HAP-1 (cell line): Measurements from ENCODE around the gene ARL13A.
"Not testable (repeated sequence)": the region's sequence is repeated elsewhere in the genome, so short reads cannot be mapped to it uniquely, and the experiment has no call there.

Experiments used
- DNase-seq, 2 experiments: peaks; one replicate each; pipeline ENCODE4 v3.0.0-alpha.2; 2016 to 2020; ENCODE audit warnings: low spot score in 2 of 2
- H3K27me3 ChIP-seq: fragments of 250-450 bp; sonication (Bioruptor Pico); 2 replicates; pipeline ENCODE4 v1.5.1; 2020; ENCODE audit warnings: low read depth, mild to moderate bottlenecking, moderate library complexity
- H3K36me3 ChIP-seq: fragments of 250-450 bp; sonication (Bioruptor Pico); replicated peaks from 2 replicates; pipeline ENCODE4 v1.5.1; 2020; ENCODE audit warnings: mild to moderate bottlenecking
- H3K4me1 ChIP-seq: fragments of 250-450 bp; sonication (Bioruptor Pico); 2 replicates; pipeline ENCODE4 v1.5.1; 2020; ENCODE audit warnings: mild to moderate bottlenecking
- H3K4me3 ChIP-seq: fragments of 250-450 bp; sonication (Bioruptor Pico); 2 replicates; pipeline ENCODE4 v1.5.1; 2020; ENCODE audit warnings: mild to moderate bottlenecking, moderate library complexity
- H3K9me3 ChIP-seq: fragments of 250-450 bp; sonication (Bioruptor Pico); 2 replicates; pipeline ENCODE4 v1.5.1; 2020; ENCODE audit warnings: mild to moderate bottlenecking, moderate library complexity
- in situ Hi-C: fragments of 300-500 bp; cut with MboI; formaldehyde crosslinking; loops from 3 replicates; pipeline ENCODE4 v1.14.3; 2020; ENCODE audit warnings: low sequenced_read_pairs, inconsistent platforms, mixed read lengths

ARL13A gene

DNA sequence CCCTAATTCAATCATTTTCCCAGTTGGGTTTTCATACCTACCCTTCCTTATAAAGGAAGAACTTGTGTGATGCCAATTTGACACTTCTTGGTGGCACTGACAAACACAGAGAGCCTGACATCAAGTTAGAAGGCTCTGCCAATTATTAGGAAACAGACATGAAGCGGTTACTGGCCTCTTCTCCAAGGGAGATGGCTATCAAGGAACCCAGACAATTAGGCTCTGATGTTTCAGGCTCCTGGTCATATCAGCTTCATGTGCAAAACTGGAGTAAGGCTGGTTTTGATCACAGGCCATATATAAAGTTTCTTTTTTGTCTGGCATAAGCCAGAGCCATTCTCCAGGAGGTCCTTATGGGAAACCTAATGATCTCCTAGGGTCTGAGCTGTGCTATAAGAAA is 428 bp downstream of the ARL13A start:
- no peak for DNase-seq
- no peaks in the 10 kb centered on the region for H3K27me3 ChIP-seq
- no peaks in the 10 kb centered on the region for H3K36me3 ChIP-seq
- H3K9me3 ChIP-seq: no peaks in the 10 kb centered on the region
- H3K4me1 ChIP-seq: no peaks in the 10 kb centered on the region
- in situ Hi-C loops: no loop called here
- H3K4me3 ChIP-seq: no peak overlapping the region

DNA sequence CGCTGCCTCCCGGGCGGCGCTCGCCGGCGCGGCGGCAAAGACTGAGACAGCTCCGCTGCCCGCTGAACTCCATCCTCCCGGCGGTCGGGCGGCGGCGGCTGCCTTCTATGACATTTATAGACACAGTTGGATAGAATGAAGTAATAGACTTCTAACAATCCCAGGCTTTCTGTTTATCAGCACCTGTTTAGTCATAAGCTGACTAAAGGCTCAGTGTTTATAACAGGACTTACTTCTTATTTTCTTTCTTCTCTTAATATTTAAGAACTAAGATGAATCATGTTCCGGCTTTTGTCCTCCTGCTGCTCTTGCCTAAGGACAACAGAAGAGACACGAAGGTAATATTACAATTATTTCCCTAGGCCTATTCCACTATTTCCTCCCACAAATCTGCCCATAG is 3.9 kb downstream of the ARL13A start:
- Histone ChIP-seq H3K36me3 (no peaks in the 10 kb centered on the region), H3K4me1 (no peaks in the 10 kb centered on the region), H3K4me3 (no peak overlapping the region), H3K27me3 (no peaks in the 10 kb centered on the region), H3K9me3 (no peaks in the 10 kb centered on the region)
- DNase-seq: no peak
- in situ Hi-C loops: no loop called here

DNA sequence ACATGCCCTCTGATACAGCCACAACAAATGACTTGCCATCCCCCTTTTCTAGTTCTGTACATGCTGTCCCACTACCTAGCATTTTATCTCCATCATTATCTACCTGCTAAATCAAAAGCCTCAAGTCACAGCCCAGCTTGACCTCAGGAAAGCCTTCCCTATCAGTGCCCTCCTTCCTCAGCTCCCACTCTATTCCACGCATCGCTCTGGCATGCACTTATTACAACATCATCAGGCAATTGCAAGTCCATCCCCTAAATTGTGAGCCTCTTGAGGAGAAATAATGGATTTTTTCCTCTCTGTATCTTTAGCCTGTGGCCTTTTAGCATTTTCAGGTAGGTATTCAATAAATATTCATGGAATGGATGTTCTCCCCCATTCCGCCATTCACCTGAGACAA is 5.7 kb downstream of the ARL13A start:
- Histone ChIP-seq H3K4me1 (no peaks in the 10 kb centered on the region), H3K36me3 (no peaks in the 10 kb centered on the region), H3K27me3 (0 out of 2 replicates have a peak, but pooled peaks cover 2% of the 10 kb centered on the region), H3K9me3 (no peaks in the 10 kb centered on the region), H3K4me3 (no peak overlapping the region)
- no peak for DNase-seq
- in situ Hi-C loops: no loop called here

DNA sequence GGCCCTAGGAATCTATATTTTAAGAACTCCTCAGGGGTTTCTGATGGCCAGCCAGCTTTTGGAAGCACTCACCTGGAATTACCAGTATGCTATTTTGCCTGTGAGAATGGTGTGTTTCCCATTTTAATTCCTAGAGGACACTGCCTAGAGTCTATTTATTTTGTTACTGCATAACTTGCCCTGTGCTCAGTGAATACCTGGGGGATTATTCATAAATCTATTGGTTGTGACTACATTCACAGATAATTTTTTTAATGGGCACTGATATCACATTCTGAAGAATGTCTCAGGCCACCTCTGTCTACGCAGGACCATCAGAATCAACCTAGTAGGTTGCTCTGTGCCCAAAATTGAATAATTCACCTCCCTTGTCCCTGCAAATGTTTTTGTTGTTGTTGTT is 6.7 kb downstream of the ARL13A start:
- H3K4me3 ChIP-seq: no peak overlapping the region
- no peak for DNase-seq
- in situ Hi-C loops: no loop called here
- H3K27me3 ChIP-seq: 0 out of 2 replicates have a peak, but pooled peaks cover 2% of the 10 kb centered on the region
- H3K9me3 ChIP-seq: no peaks in the 10 kb centered on the region
- no peaks in the 10 kb centered on the region for H3K36me3 ChIP-seq
- no peaks in the 10 kb centered on the region for H3K4me1 ChIP-seq

DNA sequence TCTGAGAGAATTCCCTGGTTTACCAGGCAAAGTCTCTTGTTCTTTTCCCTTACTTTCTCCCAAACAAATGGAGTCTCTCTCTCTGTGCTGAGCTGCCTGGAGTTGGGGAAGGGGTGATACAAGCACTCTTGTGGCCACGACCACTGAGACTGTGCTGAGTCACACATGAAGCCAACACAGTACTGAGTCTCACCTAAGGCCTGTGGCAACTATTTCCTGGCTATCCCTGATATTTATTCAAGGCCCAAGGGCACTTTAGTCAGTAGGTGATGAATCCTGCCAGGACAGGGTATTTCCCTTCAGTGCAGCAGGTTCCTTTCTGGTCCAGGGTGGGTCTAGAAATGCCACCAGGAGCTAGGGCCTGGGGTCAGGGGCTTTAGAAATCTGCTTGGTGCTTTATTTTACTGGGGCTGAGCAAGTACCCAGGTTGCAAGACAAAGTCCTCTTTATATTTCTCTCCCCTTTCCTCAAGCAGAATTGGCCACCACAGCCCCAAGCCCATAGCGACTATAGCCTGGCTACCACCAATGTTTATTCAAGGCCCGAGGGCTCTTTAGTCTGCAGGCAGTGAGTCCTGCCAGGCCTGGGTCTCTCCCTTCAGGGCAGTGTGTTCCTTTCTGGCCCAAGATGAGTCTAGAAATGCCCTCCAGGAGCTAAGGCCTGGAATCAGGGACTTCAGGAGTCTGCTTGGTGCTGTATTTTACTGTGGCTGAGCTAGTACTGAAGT is 10.5 kb downstream of the ARL13A start:
- Histone ChIP-seq H3K36me3 (no peaks in the 10 kb centered on the region), H3K4me3 (no peak overlapping the region), H3K27me3 (0 out of 2 replicates have a peak, but pooled peaks cover 2% of the 10 kb centered on the region), H3K9me3 (no peaks in the 10 kb centered on the region), H3K4me1 (no peaks in the 10 kb centered on the region)
- no peak for DNase-seq
- in situ Hi-C loops: no loop called here

DNA sequence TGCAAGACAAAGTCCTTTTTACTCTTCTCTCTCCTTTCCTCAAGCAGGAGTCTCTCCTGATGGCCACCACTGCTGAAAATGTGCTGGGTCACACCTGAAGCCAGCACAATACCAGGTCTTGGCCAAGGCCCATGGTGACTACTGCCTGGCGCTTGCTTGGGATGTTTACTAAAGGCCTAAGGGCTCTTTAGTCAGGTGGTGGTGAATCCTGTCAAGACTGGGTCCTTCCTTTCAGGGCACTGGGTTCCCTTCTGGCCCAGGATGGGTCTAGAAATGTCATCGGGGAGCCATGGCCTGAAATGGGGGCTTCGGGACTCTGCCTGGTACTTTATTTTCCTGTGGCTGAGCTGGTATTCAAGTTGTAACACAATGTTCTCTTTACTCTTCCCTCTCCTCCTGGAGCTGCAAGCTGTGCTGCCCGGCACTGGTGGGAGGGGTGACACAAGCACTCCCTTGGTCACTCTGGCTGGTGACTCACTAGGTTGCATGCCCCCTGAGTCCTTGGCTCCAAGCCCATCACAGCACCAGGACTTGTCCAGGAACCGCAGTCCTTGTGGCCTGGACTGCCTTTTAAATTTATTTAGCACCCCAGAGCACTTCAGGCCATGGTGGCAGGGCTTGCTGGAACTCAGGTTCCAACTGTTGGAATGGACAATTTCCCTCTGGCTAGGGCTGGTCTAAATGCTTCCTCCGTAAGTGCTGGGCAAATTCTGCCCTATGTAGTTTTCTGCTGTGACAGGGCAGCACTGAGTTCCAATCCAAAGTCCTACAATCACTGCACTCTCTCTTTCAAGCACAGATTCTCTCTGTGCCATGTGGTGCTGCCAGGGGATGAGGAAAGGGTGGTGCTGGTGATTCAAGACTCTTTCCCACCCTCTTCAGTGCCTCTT is 11.3 kb downstream of the ARL13A start:
- in situ Hi-C loops: no loop called here
- no peak for DNase-seq
- no peaks in the 10 kb centered on the region for H3K36me3 ChIP-seq
- H3K27me3 ChIP-seq: 0 out of 2 replicates have a peak, but pooled peaks cover 2% of the 10 kb centered on the region
- H3K4me3 ChIP-seq: no peak overlapping the region
- no peaks in the 10 kb centered on the region for H3K4me1 ChIP-seq
- H3K9me3 ChIP-seq: no peaks in the 10 kb centered on the region

DNA sequence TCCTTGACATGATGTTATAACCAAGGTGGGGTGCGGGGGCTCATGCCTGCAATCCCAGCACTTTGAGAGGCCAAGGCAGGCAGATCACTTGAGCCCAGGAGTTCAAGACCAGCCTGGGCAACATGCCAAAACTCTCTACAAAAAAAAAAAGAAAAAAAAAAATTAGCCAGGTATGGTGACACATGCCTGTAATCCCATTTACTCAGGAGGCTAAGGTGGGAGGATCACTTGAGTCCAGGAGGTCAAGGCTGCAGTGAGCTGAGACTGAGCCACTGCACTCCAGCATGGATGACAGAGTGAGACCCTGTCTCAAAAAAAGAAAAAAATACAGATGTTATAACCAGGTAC is 12.0 kb downstream of the ARL13A start:
- H3K4me1 ChIP-seq, H3K4me3 ChIP-seq, DNase-seq, H3K36me3 ChIP-seq, in situ Hi-C loops, H3K27me3 ChIP-seq, H3K9me3 ChIP-seq: not testable (repeated sequence)

DNA sequence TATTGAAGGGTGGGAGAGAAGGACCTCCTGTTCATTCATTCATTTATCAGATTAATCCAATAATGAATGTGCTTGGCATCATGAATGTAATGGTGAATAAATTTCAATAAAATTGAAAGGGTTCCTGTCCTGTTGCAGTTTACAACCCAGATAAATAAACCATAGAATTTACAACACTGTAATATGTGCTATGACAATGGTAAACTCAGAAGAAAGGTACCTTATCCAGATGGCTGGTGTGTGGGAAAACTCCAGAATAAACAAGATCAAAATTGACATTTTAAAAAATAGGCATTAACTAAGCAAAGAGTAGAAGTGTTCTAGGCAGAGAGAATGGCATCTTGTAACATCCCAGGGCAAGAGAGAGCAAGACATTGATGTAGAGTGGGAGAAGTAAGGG is 15.3 kb downstream of the ARL13A start:
- H3K4me3 ChIP-seq: no peak overlapping the region
- H3K4me1 ChIP-seq: no peaks in the 10 kb centered on the region
- H3K36me3 ChIP-seq: no peaks in the 10 kb centered on the region
- DNase-seq: no peak
- H3K9me3 ChIP-seq: no peaks in the 10 kb centered on the region
- in situ Hi-C loops: no loop called here
- H3K27me3 ChIP-seq: no peaks in the 10 kb centered on the region

DNA sequence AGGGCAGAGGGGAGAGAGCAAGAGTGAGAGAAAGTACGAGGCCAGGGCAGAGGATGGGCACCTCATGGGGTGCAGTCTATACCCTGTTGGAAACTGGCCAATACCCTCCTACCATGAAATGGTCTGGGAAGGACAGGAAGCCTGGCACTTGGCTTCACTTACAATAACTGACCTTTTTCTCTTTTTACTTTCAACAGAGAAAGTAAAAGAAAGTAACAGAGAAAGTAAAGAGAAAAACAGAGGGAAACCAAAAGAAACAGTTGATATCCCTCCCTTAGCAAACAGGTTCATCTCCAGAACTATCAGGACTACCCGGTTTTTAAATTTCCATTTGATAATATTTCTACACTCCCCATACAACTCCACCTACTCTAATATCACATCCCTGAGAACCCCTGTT is 20.6 kb downstream of the ARL13A start:
- H3K36me3 ChIP-seq: no peaks in the 10 kb centered on the region
- no peak for DNase-seq

DNA sequence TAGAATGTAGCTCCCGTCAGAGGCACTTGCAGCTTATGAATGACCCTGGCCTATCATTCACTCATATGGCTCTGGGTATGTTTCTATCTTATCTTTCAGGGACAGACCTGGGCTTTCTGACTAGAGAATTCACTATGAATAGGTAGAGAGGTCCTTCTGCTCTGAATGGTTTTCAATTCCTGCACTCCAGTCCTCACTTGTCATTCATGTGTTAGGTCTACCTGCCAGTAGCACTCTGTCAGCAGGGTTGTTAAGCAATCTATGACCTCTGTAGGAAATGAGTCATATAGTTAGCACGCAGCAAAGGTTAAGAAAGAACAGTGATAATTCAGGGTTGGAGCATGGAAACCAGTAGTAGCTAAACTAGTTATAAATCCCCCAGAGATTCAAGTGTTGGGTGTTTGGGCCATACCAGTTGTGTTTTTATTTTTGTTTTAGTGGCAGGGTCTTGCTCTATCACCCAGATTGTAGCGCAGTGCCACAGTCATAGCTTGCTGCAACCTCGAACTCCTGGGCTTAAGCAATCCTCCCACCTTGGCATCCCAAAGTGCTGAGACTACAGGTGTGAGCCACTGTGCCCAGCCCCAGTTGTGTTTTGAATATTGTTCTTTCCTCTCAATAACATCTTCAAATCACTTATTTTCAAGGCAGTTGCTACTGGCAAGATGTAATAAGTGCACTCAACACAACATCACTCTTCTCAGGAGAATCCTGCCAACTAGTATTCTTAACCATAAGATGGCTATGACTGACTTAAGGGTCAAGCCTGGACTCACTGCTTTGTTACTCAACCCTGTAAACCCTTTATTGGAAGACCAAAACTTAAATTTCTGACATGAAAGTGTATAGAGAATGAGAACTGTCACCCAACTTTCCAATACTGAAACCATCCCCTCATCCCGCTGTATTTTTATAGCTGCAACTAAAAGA is 25.1 kb downstream of the ARL13A start:
- Histone ChIP-seq H3K9me3 (no peaks in the 10 kb centered on the region), H3K4me1 (no peaks in the 10 kb centered on the region), H3K27me3 (no peaks in the 10 kb centered on the region), H3K36me3 (no peaks in the 10 kb centered on the region; the same call in 1 of the 2 replicates), H3K4me3 (no peak overlapping the region)
- in situ Hi-C loops: no loop called here
- no peak for DNase-seq

More for the DNA sequence above, 20.6 kb downstream of the ARL13A start:
- Histone ChIP-seq H3K9me3 (no peaks in the 10 kb centered on the region), H3K4me1 (no peaks in the 10 kb centered on the region), H3K4me3 (no peak overlapping the region), H3K27me3 (no peaks in the 10 kb centered on the region)
- in situ Hi-C loops: no loop called here

DNA sequence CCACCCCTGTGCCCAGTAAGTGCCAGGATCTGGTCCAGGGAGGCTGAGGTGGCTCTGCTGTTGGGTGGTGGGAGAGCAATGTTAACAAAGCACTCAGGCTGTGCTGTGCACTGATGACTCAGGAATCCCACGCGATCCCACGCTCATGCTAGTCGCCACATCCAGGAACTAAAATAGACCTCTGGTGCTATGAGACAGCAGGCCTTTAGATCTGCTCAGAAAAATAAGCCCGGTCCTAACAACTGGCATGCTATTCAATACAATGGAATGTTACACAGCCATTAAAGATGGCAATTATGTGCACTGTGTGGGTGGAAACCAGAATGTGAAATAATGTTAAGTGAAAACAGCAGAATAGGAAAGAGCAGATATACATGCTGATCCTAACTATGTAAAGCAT is 26.0 kb downstream of the ARL13A start:
- in situ Hi-C loops: no loop called here
- Histone ChIP-seq H3K36me3 (no peaks in the 10 kb centered on the region; the same call in 1 of the 2 replicates), H3K9me3 (no peaks in the 10 kb centered on the region), H3K4me1 (no peaks in the 10 kb centered on the region), H3K4me3 (no peak overlapping the region), H3K27me3 (no peaks in the 10 kb centered on the region)
- DNase-seq: no peak

DNA sequence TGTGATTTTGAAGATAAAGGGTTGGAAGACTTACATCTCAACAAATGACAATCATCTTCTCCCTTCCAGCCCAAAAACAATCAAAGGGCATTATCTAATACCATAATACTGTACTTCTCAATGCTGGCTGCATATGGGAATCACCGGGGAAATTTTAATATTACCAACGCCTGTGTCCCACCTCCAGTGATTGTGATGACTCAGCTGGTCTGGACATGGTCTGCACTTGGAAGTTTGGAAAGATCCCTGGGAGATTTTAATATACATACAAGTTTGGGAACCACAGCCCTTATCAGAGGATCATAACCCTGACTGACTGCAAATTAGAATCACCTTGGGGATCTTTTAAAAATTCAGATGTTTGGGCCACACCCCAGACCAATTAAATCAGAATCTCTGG is 29.9 kb downstream of the ARL13A start:
- DNase-seq: no peak
- Histone ChIP-seq H3K4me3 (no peak overlapping the region), H3K36me3 (no peaks in the 10 kb centered on the region; the same call in 1 of the 2 replicates), H3K4me1 (no peaks in the 10 kb centered on the region), H3K27me3 (no peaks in the 10 kb centered on the region), H3K9me3 (no peaks in the 10 kb centered on the region)
- in situ Hi-C loops: no loop called here

DNA sequence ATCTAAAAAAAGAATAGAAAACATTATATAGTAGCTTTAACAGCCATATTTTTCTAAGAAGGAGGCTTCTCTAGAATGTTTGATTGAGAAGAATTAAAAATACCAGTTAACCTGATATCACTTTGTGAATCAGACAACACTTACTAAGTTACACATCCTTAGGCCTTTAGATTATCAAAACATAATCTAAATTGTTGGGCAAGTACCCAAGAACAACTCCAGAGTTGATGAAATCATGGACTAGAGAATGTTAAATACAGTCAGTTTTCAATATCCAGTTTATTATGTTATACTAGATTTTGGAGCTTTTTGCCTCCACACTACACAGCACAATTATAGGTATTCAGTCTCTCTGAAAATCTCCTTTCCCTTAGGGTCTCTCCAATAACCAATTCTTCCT is 39.6 kb downstream of the ARL13A start:
- no peaks in the 10 kb centered on the region for H3K9me3 ChIP-seq
- no peaks in the 10 kb centered on the region for H3K27me3 ChIP-seq
- peaks cover 60% of the 10 kb centered on the region for H3K36me3 ChIP-seq
- H3K4me1 ChIP-seq: no peaks in the 10 kb centered on the region
- in situ Hi-C loops: no loop called here
- no peak for DNase-seq
- no peak overlapping the region for H3K4me3 ChIP-seq
